DOHH2 (cell line): Measurements from ENCODE around the gene OR56B1.

Experiments
- H3F3A ChIP-seq: fragments of 200-600 bp; sonication (generic), shearing (Covaris generic); 2 replicates; pipeline ENCODE4 v1.6.0; 2016; ENCODE audit warnings: antibody characterized with exemption, mild to moderate bottlenecking; ENCODE audit not compliant: control insufficient read depth, insufficient read depth
- H3K27ac ChIP-seq: fragments of 200-600 bp; sonication (generic); 2 replicates; pipeline ENCODE4 v1.5.1; 2014; ENCODE audit warnings: low read depth, mild to moderate bottlenecking, low read length, moderate library complexity
- H3K27me3 ChIP-seq: fragments of 200-600 bp; sonication (generic); 2 replicates; pipeline ENCODE4 v1.6.1; 2014; ENCODE audit warnings: mild to moderate bottlenecking, low read length, mixed read lengths; ENCODE audit not compliant: control insufficient read depth
- H3K36me3 ChIP-seq: fragments of 200-600 bp; sonication (generic); 2 replicates; pipeline ENCODE4 v1.6.1; 2014; ENCODE audit warnings: mild to moderate bottlenecking, low read length, moderate library complexity, mixed read lengths; ENCODE audit not compliant: control insufficient read depth
- H3K4me1 ChIP-seq: fragments of 200-600 bp; sonication (generic); 2 replicates; pipeline ENCODE4 v1.6.1; 2014; ENCODE audit warnings: mild to moderate bottlenecking, low read length, mixed read lengths; ENCODE audit not compliant: control insufficient read depth
- H3K4me2 ChIP-seq: fragments of 200-600 bp; sonication (generic); 2 replicates; pipeline ENCODE4 v1.6.0; 2014; ENCODE audit warnings: mild to moderate bottlenecking, low read length, moderate library complexity
- H3K4me3 ChIP-seq: fragments of 200-600 bp; sonication (generic); 2 replicates; pipeline ENCODE4 v1.5.1; 2014; ENCODE audit warnings: mild to moderate bottlenecking, low read length, mixed read lengths
- H3K79me2 ChIP-seq: fragments of 200-600 bp; sonication (generic); 2 replicates; pipeline ENCODE4 v1.6.1; 2014; ENCODE audit warnings: mild to moderate bottlenecking, low read length, mixed read lengths; ENCODE audit not compliant: control insufficient read depth
- H3K9me2 ChIP-seq: fragments of 200-600 bp; sonication (generic); replicated peaks from 2 replicates; pipeline ENCODE4 v1.6.1; 2014; ENCODE audit warnings: mild to moderate bottlenecking, low read length, mixed read lengths; ENCODE audit not compliant: control insufficient read depth
- H3K9me3 ChIP-seq: fragments of 200-600 bp; sonication (generic); 2 replicates; pipeline ENCODE4 v1.6.1; 2014; ENCODE audit warnings: antibody characterized with exemption, low read length, mixed read lengths; ENCODE audit not compliant: control insufficient read depth, insufficient read depth
- H4K20me1 ChIP-seq: fragments of 200-600 bp; sonication (generic); 2 replicates; pipeline ENCODE4 v1.6.0; 2014; ENCODE audit warnings: low read depth, mild to moderate bottlenecking, antibody characterized with exemption, low read length, moderate library complexity; ENCODE audit not compliant: control insufficient read depth, insufficient read depth
- CTCF ChIP-seq: fragments of 200-600 bp; sonication (generic); IDR thresholded peaks from one replicate; pipeline ENCODE4 v1.5.1; 2014; ENCODE audit warnings: antibody characterized with exemption, mild to moderate bottlenecking, low read depth, low read length; ENCODE audit not compliant: poor library complexity, severe bottlenecking
- EZH2phosphoT487 ChIP-seq: fragments of 200-600 bp; sonication (generic); IDR thresholded peaks from 2 replicates; pipeline ENCODE4 v1.6.1; 2017; ENCODE audit warnings: borderline replicate concordance, mild to moderate bottlenecking, antibody characterized with exemption, low read length, moderate library complexity, mixed read lengths

OR56B1 gene

DNA sequence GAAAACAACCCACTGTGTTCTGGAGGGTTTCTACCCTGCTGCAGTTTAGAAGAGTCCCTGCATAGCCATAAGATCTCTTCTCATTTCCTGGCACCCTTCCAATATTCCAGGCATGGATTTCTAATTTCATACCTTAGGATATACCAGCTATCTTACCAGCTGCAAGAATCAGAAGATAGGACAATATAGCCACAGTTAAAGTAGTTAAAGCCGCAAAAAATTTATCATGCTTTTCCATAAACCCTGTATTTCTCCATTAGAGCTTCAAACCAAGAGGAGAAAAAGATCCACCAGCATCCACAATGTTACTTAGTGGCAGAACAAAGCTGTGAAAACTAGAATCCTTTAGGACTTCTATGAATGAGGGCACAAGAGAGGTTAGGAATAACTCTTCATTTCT lies 8.6 kb upstream of the OR56B1 start:
- Histone ChIP-seq H3K9me3 (no peaks in the 10 kb centered on the region), H3K9me2 (no peaks in the 10 kb centered on the region), H3K27ac (no peak overlapping the region), H3K79me2 (no peaks in the 10 kb centered on the region), H3K4me2 (no peak overlapping the region), H3K27me3 (peaks cover 3% of the 10 kb centered on the region; the same call in 1 of the 2 replicates), H3K36me3 (no peaks in the 10 kb centered on the region), H4K20me1 (no peaks in the 10 kb centered on the region), H3K4me3 (no peak overlapping the region), H3F3A (no peaks in the 10 kb centered on the region), H3K4me1 (no peaks in the 10 kb centered on the region)
- no peak for TF ChIP-seq EZH2phosphoT487
- TF ChIP-seq CTCF, result no peak

DNA sequence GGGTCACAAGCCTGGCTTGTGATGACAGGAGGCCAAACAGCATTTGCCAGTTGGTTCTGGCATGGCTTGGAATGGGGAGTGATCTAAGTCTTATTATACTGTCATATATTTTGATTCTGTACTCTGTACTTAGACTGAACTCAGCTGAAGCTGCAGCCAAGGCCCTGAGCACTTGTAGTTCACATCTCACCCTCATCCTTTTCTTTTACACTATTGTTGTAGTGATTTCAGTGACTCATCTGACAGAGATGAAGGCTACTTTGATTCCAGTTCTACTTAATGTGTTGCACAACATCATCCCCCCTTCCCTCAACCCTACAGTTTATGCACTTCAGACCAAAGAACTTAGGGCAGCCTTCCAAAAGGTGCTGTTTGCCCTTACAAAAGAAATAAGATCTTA lies 843 bp downstream of the OR56B1 start:
- Histone ChIP-seq H3K4me1 (no peaks in the 10 kb centered on the region), H4K20me1 (no peaks in the 10 kb centered on the region), H3K79me2 (no peaks in the 10 kb centered on the region), H3K4me2 (no peak overlapping the region), H3K9me3 (no peaks in the 10 kb centered on the region), H3K27ac (no peak overlapping the region), H3K9me2 (no peaks in the 10 kb centered on the region), H3K27me3 (no peaks in the 10 kb centered on the region), H3F3A (no peaks in the 10 kb centered on the region), H3K36me3 (no peaks in the 10 kb centered on the region), H3K4me3 (no peak overlapping the region)
- TF ChIP-seq CTCF (no peak), EZH2phosphoT487 (no peak)

- H3K27ac ChIP-seq, result no peak overlapping the region
- no peaks in the 10 kb centered on the region for H3F3A ChIP-seq
- no peaks in the 10 kb centered on the region for H3K9me2 ChIP-seq
- no peaks in the 10 kb centered on the region for H4K20me1 ChIP-seq
- H3K36me3 ChIP-seq, result no peaks in the 10 kb centered on the region
- H3K4me1 ChIP-seq, result no peaks in the 10 kb centered on the region
- no peaks in the 10 kb centered on the region for H3K9me3 ChIP-seq
- H3K4me2 ChIP-seq, result no peak overlapping the region
- no peaks in the 10 kb centered on the region for H3K79me2 ChIP-seq
- TF ChIP-seq CTCF (no peak), EZH2phosphoT487 (no peak)
- H3K4me3 ChIP-seq, result no peak overlapping the region
- H3K27me3 ChIP-seq, result no peaks in the 10 kb centered on the region
These were observed 1.6 kb downstream of the OR56B1 start for GRCh38 chr11:5737670-5738392.
